K562 (cell line): ENCODE data around the gene BEST4. TPM values are rescaled to one million over a fixed set of nuclear protein-coding genes. Genes with fewer than 3 reads are reported as not detected.

ENCODE experiments used
- ARID2 ChIP-seq: fragments of 450-650 bp; IDR thresholded peaks from 2 replicates; pipeline ENCODE4 v1.6.1; 2017; ENCODE audit warnings: antibody characterized with exemption, mild to moderate bottlenecking
- ESRRA ChIP-seq: fragments of 450-650 bp; IDR thresholded peaks from 2 replicates; pipeline ENCODE4 v1.6.1; 2014; ENCODE audit warnings: low read depth, mild to moderate bottlenecking, moderate library complexity, borderline replicate concordance
- FOXP1 ChIP-seq: sonication (generic); formaldehyde crosslinking; IDR thresholded peaks from 2 replicates; pipeline ENCODE4 v1.8.0; 2022; ENCODE audit warnings: mild to moderate bottlenecking, missing genetic modification reagents
- PRMT5 ChIP-seq: sonication (generic); formaldehyde crosslinking; IDR thresholded peaks from 2 replicates; pipeline ENCODE4 v1.5.0; 2020; ENCODE audit warnings: missing genetic modification reagents
- RBFOX2 ChIP-seq: fragments of 200-400 bp; formaldehyde crosslinking; IDR thresholded peaks from 2 replicates; pipeline ENCODE4 v1.6.1; 2017; ENCODE audit warnings: low read depth, mild to moderate bottlenecking, low read length, moderate library complexity
- SMAD2 ChIP-seq: fragments of 150-350 bp; IDR thresholded peaks from 2 replicates; pipeline ENCODE4 v1.6.1; 2014; ENCODE audit warnings: low read depth, mild to moderate bottlenecking, low read length
- TEAD2 ChIP-seq: fragments of 450-650 bp; IDR thresholded peaks from 2 replicates; pipeline ENCODE4 v1.6.1; 2016; ENCODE audit warnings: missing genetic modification characterization, control low read depth, missing compliant biosample characterization
- ZBTB2 ChIP-seq: fragments of 450-650 bp; IDR thresholded peaks from 2 replicates; pipeline ENCODE4 v1.6.1; 2016; ENCODE audit warnings: antibody characterized with exemption
- ZBTB40 ChIP-seq, 2 experiments: fragments of 450-650 bp in 1 of 2; sonication (generic) in 1 of 2; formaldehyde crosslinking in 1 of 2; IDR thresholded peaks; 2 replicates each; pipeline versions ENCODE4 v1.7.1 to v1.9.0; 2016 to 2022; ENCODE audit warnings: inconsistent platforms in 1 of 2, mild to moderate bottlenecking in 1 of 2, missing genetic modification reagents in 1 of 2
- ZFX ChIP-seq: sonication (generic); formaldehyde crosslinking; IDR thresholded peaks from 2 replicates; pipeline ENCODE4 v1.8.0; 2022; ENCODE audit warnings: mild to moderate bottlenecking, missing genetic modification reagents, moderate library complexity
- ZKSCAN8 ChIP-seq: fragments of 200-800 bp; sonication (Bioruptor generic); IDR thresholded peaks from 2 replicates; pipeline ENCODE4 v1.6.1; 2016; ENCODE audit warnings: missing genetic modification characterization, missing compliant biosample characterization
- ZNF282 ChIP-seq: sonication (generic); formaldehyde crosslinking; IDR thresholded peaks from 2 replicates; pipeline ENCODE4 v1.8.1; 2023; ENCODE audit warnings: missing genetic modification reagents
- ZNF449 ChIP-seq: fragments of 250-450 bp; sonication (Bioruptor Pico); IDR thresholded peaks from 2 replicates; pipeline ENCODE4 v1.8.0; 2022; ENCODE audit warnings: moderate library complexity, mild to moderate bottlenecking, inconsistent platforms
- ZNF696 ChIP-seq: fragments of 250-450 bp; sonication (Bioruptor Pico); conservative IDR thresholded peaks from 2 replicates; pipeline ENCODE4 v1.4.0; 2020; ENCODE audit warnings: mild to moderate bottlenecking, moderate library complexity
- ZNF778 ChIP-seq: fragments of 450-650 bp; formaldehyde crosslinking; IDR thresholded peaks from 2 replicates; pipeline ENCODE4 v1.4.0; 2020; ENCODE audit warnings: mild to moderate bottlenecking, moderate library complexity
- polyA plus RNA-seq, 8 experiments: library from polyadenylated mRNA; depleted of rRNA in 4 of 8; stranded (reverse) in 5 of 8; unstranded in 3 of 8; fragments of >200 nt; fragmentation: Nextera tagmentation in 2 of 8; fragmentation: Illumina TruSeq in 1 of 8; extraction: Ambion mirVana in 2 of 8; extraction: Trizol in 1 of 8; gene quantifications; 2 replicates each; pipeline versions ENCODE4 v1.2.1 to v1.2.3, GENCODE V29; 2011 to 2014; ENCODE audit warnings: inconsistent platforms in 1 of 8, missing spikeins in 1 of 8
- total RNA-seq, 7 experiments: library from RNA; depleted of rRNA in 6 of 7; stranded (reverse); fragments of >200 nt in 6 of 7; fragmentation: Illumina TruSeq in 2 of 7; extraction: Trizol in 2 of 7; gene quantifications; 2 replicates each; pipeline versions ENCODE4 v1.2.1 to v1.2.3, GENCODE V29; 2011 to 2021; ENCODE audit warnings: low replicate concordance in 1 of 7
- TF ChIP-seq, protein P1 (sequence below): sonication (generic); formaldehyde crosslinking; IDR thresholded peaks from 2 replicates; pipeline ENCODE4 v1.9.0; 2022; ENCODE audit warnings: mild to moderate bottlenecking, missing genetic modification reagents

Gene BEST4
- total and polyA plus RNA-seq, 9 of the 15 experiments (the other 6 are each of a cell fraction or from before 2014, with no cell fraction given) = 0.07 to 0.11 TPM; not detected in 7

- TF ChIP-seq SMAD2 (no peak), ZNF778 (no peak), ZNF449 (CRISPR knock-in tag) (no peak), TEAD2 (tag) (no peak), ZNF282 (no peak; the same call in 1 of the 2 replicates), ZBTB2 (0 out of 2 replicates have a peak, but pooled peaks have one; percentile 18), ZNF696 (CRISPR knock-in tag) (no peak), ZFX (CRISPR knock-in tag) (no peak), ESRRA (0 out of 2 replicates have a peak, but pooled peaks have one; percentile 14), FOXP1 (CRISPR knock-in tag) (no peak), ZKSCAN8 (no peak), PRMT5 (CRISPR knock-in tag) (no peak), ARID2 (no peak), RBFOX2 (peak; percentile 61), ZBTB40 (IDR thresholded peaks at IDR 0.05) (no peak), ZBTB40 (CRISPR knock-in tag; IDR thresholded peaks at IDR 0.05) (no peak)
- TF ChIP-seq, protein P1, sequence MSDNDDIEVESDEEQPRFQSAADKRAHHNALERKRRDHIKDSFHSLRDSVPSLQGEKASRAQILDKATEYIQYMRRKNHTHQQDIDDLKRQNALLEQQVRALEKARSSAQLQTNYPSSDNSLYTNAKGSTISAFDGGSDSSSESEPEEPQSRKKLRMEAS = peak; percentile 63
These were observed 1.7 kb downstream of the BEST4 start (continued) for GRCh38 chr1:44786138-44786840.
